HepG2 (cell line): ENCODE measurements around the gene RRAD. TPM values are rescaled to one million over a fixed set of nuclear protein-coding genes. Genes with fewer than 3 reads are reported as not detected.

Experiments used
- ATAC-seq: fragments of 200-7000 bp; cut with Tn5 transposase; 3 replicates; pipeline ENCODE4 v1.9.1; 2020; ENCODE audit warnings: mild to moderate bottlenecking, moderate library complexity
- BruUV-seq: library from RNA; stranded (reverse); fragments of 400-500 nt; replicated peaks from 2 replicates; lab custom pipeline; 2021; lab: Mats Ljungman, UMichigan
- CTCF ChIA-PET: fragments of 300-600 bp; formaldehyde crosslinking; extraction: SDS; loops from one replicate; lab custom pipeline; 2021; ENCODE audit warnings: low total read pairs, inconsistent platforms, low intra/inter-chr PET ratio; lab: Yijun Ruan, JAX
- POLR2A ChIA-PET: fragments of 350-600 bp; sonication (Branson Sonifier 250); formaldehyde crosslinking; loops from one replicate; lab custom pipeline; 2020; ENCODE audit warnings: antibody characterized with exemption, inconsistent platforms; lab: Yijun Ruan, JAX
- DNase-seq: peaks from one replicate; pipeline ENCODE4 v3.0.0-alpha.2; 2015; ENCODE audit warnings: low spot score
- FAIRE-seq: peaks from 3 replicates; lab custom pipeline; 2011; peaks lifted over from hg19 to GRCh38; lab: Jason Lieb, UNC
- H2AFZ ChIP-seq: one replicate; pipeline ENCODE4 v1.6.1; 2011; ENCODE audit warnings: low read length, inconsistent platforms
- H3K27ac ChIP-seq: fragments of 300-600 bp; 3 replicates; pipeline ENCODE4 v1.8.0; 2011; ENCODE audit warnings: mixed run types, mild to moderate bottlenecking, mixed read lengths, low read length, inconsistent platforms; ENCODE audit not compliant: insufficient read depth; ENCODE audit errors: extremely low read length
- H3K27me3 ChIP-seq, 2 experiments: fragments of 200-600 bp in 1 of 2; 2 replicates in 1 of 2; 3 replicates in 1 of 2; pipeline versions ENCODE4 v1.6.0 to v1.8.0; 2011; ENCODE audit warnings: low read length in 2 of 2, mild to moderate bottlenecking in 2 of 2, moderate library complexity in 2 of 2, inconsistent platforms in 1 of 2; ENCODE audit not compliant: insufficient read depth in 2 of 2, control insufficient read depth in 1 of 2
- H3K36me3 ChIP-seq, 2 experiments: fragments of 200-600 bp in 1 of 2; replicated peaks in 1 of 2; 2 replicates in 1 of 2; 3 replicates in 1 of 2; pipeline versions ENCODE4 v1.5.1 to v1.8.0; 2011; ENCODE audit warnings: low read length in 2 of 2, inconsistent platforms in 1 of 2; ENCODE audit not compliant: insufficient read depth in 2 of 2, control insufficient read depth in 1 of 2
- H3K4me1 ChIP-seq: 2 replicates; pipeline ENCODE4 v1.5.1; 2012; ENCODE audit warnings: low read length, inconsistent platforms; ENCODE audit not compliant: insufficient read depth
- H3K4me2 ChIP-seq: 2 replicates; pipeline ENCODE4 v1.6.0; 2011; ENCODE audit warnings: low read depth, low read length, inconsistent platforms
- H3K4me3 ChIP-seq, 3 experiments: fragments of 200-600 bp in 1 of 3; sonication (generic), shearing (Covaris generic) in 1 of 3; replicated peaks in 1 of 3; 2 replicates each; pipeline ENCODE4 v1.5.1; 2011 to 2016; ENCODE audit warnings: low read length in 3 of 3, inconsistent platforms in 2 of 3, low read depth in 2 of 3, mild to moderate bottlenecking in 2 of 3, control low read depth in 1 of 3, mixed read lengths in 1 of 3; ENCODE audit not compliant: insufficient read depth in 1 of 3
- H3K79me2 ChIP-seq: one replicate; pipeline ENCODE4 v1.6.1; 2011; ENCODE audit warnings: low read length, inconsistent platforms; ENCODE audit not compliant: insufficient read depth
- H3K9ac ChIP-seq: 2 replicates; pipeline ENCODE4 v1.6.0; 2011; ENCODE audit warnings: mild to moderate bottlenecking, low read depth, low read length, inconsistent platforms; ENCODE audit not compliant: insufficient read depth
- H3K9me3 ChIP-seq: 2 replicates; pipeline ENCODE4 v1.5.1; 2012; ENCODE audit warnings: mild to moderate bottlenecking, low read length
- H4K20me1 ChIP-seq: 2 replicates; pipeline ENCODE4 v1.6.0; 2011; ENCODE audit warnings: inconsistent platforms, mild to moderate bottlenecking, low read length, moderate library complexity; ENCODE audit not compliant: insufficient read depth
- ZBTB20 ChIP-seq: sonication (generic); formaldehyde crosslinking; IDR thresholded peaks from 2 replicates; pipeline ENCODE4 v1.8.1; 2023; ENCODE audit warnings: missing genetic modification reagents, low read depth, mild to moderate bottlenecking, borderline replicate concordance
- ZC3H13 ChIP-seq: sonication (generic); formaldehyde crosslinking; IDR thresholded peaks from 2 replicates; pipeline ENCODE4 v1.8.1; 2023; ENCODE audit warnings: mild to moderate bottlenecking, missing genetic modification reagents, moderate library complexity
- ZNF121 ChIP-seq: sonication (generic); formaldehyde crosslinking; IDR thresholded peaks from 2 replicates; pipeline ENCODE4 v1.5.0; 2020; ENCODE audit warnings: mild to moderate bottlenecking, missing genetic modification reagents
- ZNF343 ChIP-seq: sonication (generic); formaldehyde crosslinking; IDR thresholded peaks from 2 replicates; pipeline ENCODE4 v1.4.0; 2020; ENCODE audit warnings: mild to moderate bottlenecking, missing genetic modification reagents
- WGBS: methylation state at CpG from one replicate; pipeline ENCODE4 v1.1.6; 2017; ENCODE audit warnings: low lambda C conversion rate; 5-methylcytosine and 5-hydroxymethylcytosine counted together
- in situ Hi-C: cut with HindIII; loops from 2 replicates; pipeline ENCODE4 v1.10.0; 2017; ENCODE audit warnings: low pct_unique_long_range_greater_than_20kb; ENCODE audit not compliant: extremely low pct_ligation_motif_present
- intact Hi-C: fragments of 100-400 bp; cut with micrococcal nuclease; formaldehyde crosslinking; loops from one replicate; pipeline ENCODE4 v1.10.0; 2022; ENCODE audit not compliant: unreplicated experiment
- polyA plus RNA-seq, 8 experiments: library from polyadenylated mRNA; depleted of rRNA in 3 of 8; stranded (reverse) in 7 of 8; unstranded in 1 of 8; fragments of >200 nt; fragmentation: Illumina TruSeq in 4 of 8; extraction: Trizol in 4 of 8; gene quantifications; 2 replicates each; pipeline versions ENCODE4 v1.2.1 to v1.2.3, GENCODE V29; 2011 to 2016; ENCODE audit warnings: low read depth in 4 of 8, missing spikeins in 1 of 8, mixed read lengths in 1 of 8; ENCODE audit not compliant: insufficient read depth in 1 of 8
- total RNA-seq, 5 experiments: library from RNA; depleted of rRNA; stranded (reverse); fragments of >200 nt; fragmentation: Illumina TruSeq; extraction: Trizol; gene quantifications; 2 replicates each; pipeline ENCODE4 v1.2.3, GENCODE V29; 2016; ENCODE audit warnings: low read depth in 1 of 5

The RRAD gene
- total and polyA plus RNA-seq, 2 of the 13 experiments (the other 11 are each of a cell fraction or from before 2014, with no cell fraction given), result 0.80 to 1.1 TPM

DNA sequence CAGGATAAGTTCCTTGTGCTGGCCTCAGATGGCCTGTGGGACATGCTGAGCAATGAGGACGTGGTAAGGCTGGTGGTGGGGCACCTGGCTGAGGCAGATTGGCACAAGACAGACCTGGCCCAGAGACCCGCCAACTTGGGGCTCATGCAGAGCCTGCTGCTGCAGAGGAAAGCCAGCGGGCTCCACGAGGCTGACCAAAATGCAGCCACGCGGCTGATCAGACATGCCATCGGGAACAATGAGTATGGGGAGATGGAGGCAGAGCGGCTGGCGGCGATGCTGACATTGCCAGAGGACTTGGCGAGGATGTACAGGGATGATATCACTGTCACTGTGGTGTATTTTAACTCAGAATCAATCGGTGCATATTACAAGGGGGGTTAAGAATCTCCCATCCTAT is 39.8 kb downstream of the RRAD start:
- no peak overlapping the region for H3K9ac ChIP-seq
- no peaks in the 10 kb centered on the region for H4K20me1 ChIP-seq
- H3K27me3 ChIP-seq, result no peaks in the 10 kb centered on the region
- DNase-seq (no peak), FAIRE-seq (no peak), ATAC-seq (no peak)
- H3K4me1 ChIP-seq, result peaks cover 15% of the 10 kb centered on the region
- no TSS peak for BruUV-seq
- intact Hi-C loops (no loop called here), in situ Hi-C loops (no loop called here)
- CTCF ChIA-PET, result no interaction called here
- POLR2A ChIA-PET, result no interaction called here
- H2AFZ ChIP-seq, result no peak overlapping the region
- H3K4me2 ChIP-seq, result no peak overlapping the region
- peaks cover 17 to 33% of the 10 kb centered on the region in 2 experiments for H3K36me3 ChIP-seq
- peaks cover 28% of the 10 kb centered on the region for H3K79me2 ChIP-seq
- H3K9me3 ChIP-seq, result no peaks in the 10 kb centered on the region
- WGBS, result 95% methylated on average over 12 of the region's 12 CpGs
- TF ChIP-seq ZC3H13, result peak; percentile 7; the same call in 1 of the 2 replicates
- no peak for TF ChIP-seq ZNF343
- H3K4me3 ChIP-seq, result no peak overlapping the region
- no peak overlapping the region for H3K27ac ChIP-seq

DNA sequence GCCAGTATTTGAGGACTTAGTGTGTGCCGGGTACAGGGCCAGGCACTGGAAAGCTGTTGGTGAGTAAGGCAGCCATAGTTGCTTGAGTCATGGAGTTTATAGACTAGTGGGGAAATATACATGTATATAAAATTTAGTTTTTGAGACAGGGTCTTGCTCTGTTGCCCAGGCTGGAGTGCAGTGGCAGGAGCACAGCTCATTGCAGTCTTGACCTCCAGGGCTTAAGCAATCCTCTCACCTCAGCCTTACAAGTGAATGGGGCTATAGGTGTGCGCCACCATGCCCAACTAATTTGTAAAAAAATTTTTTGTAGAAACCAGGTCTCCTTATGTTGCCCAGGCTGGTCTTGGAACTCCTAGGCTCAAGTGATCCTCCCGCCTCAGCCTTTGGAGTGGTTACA is 42.6 kb downstream of the RRAD start:
- H3K9ac ChIP-seq, result no peak overlapping the region
- no peak overlapping the region for H3K4me3 ChIP-seq
- 95% methylated on average over 3 of the region's 3 CpGs for WGBS
- no peaks in the 10 kb centered on the region for H3K9me3 ChIP-seq
- DNase-seq, result no peak
- H3K27me3 ChIP-seq, result no peaks in the 10 kb centered on the region
- intact Hi-C loops, result no loop called here
- ATAC-seq, result no peak
- FAIRE-seq, result no peak
- in situ Hi-C loops, result no loop called here
- H3K36me3 ChIP-seq, result peaks cover 17 to 33% of the 10 kb centered on the region in 2 experiments
- H3K4me1 ChIP-seq, result peaks cover 39% of the 10 kb centered on the region
- TF ChIP-seq ZNF121 (CRISPR knock-in tag) (0 out of 2 replicates have a peak, but pooled peaks have one; percentile 68), ZBTB20 (CRISPR knock-in tag) (no peak)
- 0 out of 2 replicates have a peak overlapping the region, but pooled peaks have one; percentile 4 for H3K4me2 ChIP-seq
- peaks cover 28% of the 10 kb centered on the region for H3K79me2 ChIP-seq
- H4K20me1 ChIP-seq, result no peaks in the 10 kb centered on the region
- BruUV-seq, result no TSS peak
- H3K27ac ChIP-seq, result no peak overlapping the region
- POLR2A ChIA-PET, result no interaction called here
- H2AFZ ChIP-seq, result no peak overlapping the region
- CTCF ChIA-PET, result no interaction called here
